Measurements from ENCODE around the gene VEPH1.

The VEPH1 gene

DNA sequence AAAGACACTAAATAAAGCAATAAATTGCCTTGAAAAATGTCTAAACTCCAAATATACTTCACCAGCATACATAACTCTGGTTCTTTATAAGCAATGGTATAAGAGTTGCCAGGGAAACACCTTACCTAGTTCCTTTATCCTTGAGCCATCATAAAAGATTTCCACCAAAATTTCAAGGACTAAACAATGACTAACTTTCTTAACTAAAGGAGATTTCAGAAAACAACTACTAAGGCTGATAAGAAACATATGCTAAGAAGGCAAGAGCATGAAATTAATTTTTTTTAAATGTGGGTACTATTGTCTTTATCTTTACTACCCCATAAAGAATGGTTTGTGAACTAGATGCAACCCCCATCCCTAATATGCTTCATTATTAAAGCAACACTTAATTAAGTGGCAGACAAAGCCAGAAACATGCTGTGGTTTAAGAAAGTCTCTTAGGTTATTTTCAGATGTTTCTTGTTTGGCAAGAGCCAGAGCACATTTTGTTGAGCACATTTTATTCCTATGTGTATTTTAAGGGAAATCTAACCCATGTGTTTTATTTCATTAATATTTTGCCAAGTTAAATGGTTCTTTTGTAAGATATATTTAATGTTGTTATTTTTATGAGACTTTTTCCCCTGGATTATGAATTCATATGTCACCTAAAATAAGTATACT is 17.4 kb upstream of the VEPH1 start:
- no peak overlapping the region for H3K4ac ChIP-seq (ENCODE audit: low read depth, low read length)
- H2BK15ac ChIP-seq (replicated peaks; ENCODE audit: low read depth) = no peak overlapping the region
- no peak overlapping the region for H3K18ac ChIP-seq (ENCODE audit: low read length)
- no peak for DNase-seq
- H3K27me3 ChIP-seq (ENCODE audit: insufficient read depth, low read length, poor library complexity) = no peaks in the 10 kb centered on the region
- H3K4me1 ChIP-seq (ENCODE audit: control insufficient read depth, low read depth, low read length) = no peaks in the 10 kb centered on the region
- H3K56ac ChIP-seq (ENCODE audit: low read length) = no peak overlapping the region
- H3K23ac ChIP-seq (ENCODE audit: low read length) = no peak overlapping the region
- H4K8ac ChIP-seq (ENCODE audit: low read depth, low read length) = no peak overlapping the region
- no peak overlapping the region for H3K4me3 ChIP-seq (ENCODE audit: low read length)
- no peak overlapping the region for H2BK120ac ChIP-seq (ENCODE audit: low read depth, low read length)
- H3K9ac ChIP-seq (ENCODE audit: low read length) = no peak overlapping the region
- H4K5ac ChIP-seq (ENCODE audit: low read length) = no peak overlapping the region
- H3K4me2 ChIP-seq (ENCODE audit: low read length) = no peak overlapping the region
- H3K27ac ChIP-seq (ENCODE audit: low read depth, low read length) = no peak overlapping the region
- no peaks in the 10 kb centered on the region for H3K79me1 ChIP-seq (ENCODE audit: low read length)
- H3K36me3 ChIP-seq (ENCODE audit: control insufficient read depth, insufficient read depth, low read length) = no peaks in the 10 kb centered on the region
- H3K79me2 ChIP-seq (ENCODE audit: control insufficient read depth, insufficient read depth, low read length) = no peaks in the 10 kb centered on the region
- H2BK5ac ChIP-seq (ENCODE audit: low read length) = no peak overlapping the region
- no peak overlapping the region for H2AK5ac ChIP-seq (ENCODE audit: low read length)

DNA sequence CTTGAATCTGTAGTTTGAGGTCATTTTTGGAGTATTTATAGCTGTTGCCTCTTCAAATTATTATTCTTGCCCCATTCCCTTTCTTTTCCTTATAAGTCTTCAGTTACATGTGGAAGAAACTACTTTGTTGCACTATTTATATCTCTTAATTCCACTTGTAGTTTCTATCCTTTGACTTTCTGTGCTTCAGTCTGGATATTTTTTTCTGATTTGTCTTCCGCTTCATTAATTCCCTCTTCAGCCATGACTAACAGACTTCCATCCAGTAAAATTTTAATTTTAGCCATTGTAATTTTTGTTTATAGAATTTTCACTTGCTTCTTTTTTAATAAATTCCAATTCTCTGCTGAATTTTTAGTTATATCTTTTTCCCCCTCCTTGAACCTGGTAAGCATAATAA is 15.7 kb upstream of the VEPH1 start:
- DNase-seq = no peak
- H2BK5ac ChIP-seq (ENCODE audit: low read length) = no peak overlapping the region
- H2BK15ac ChIP-seq (replicated peaks; ENCODE audit: low read depth) = no peak overlapping the region
- no peak overlapping the region for H3K4ac ChIP-seq (ENCODE audit: low read depth, low read length)
- no peak overlapping the region for H3K27ac ChIP-seq (ENCODE audit: low read depth, low read length)
- H3K4me2 ChIP-seq (ENCODE audit: low read length) = no peak overlapping the region
- H3K4me1 ChIP-seq (ENCODE audit: control insufficient read depth, low read depth, low read length) = no peaks in the 10 kb centered on the region
- no peaks in the 10 kb centered on the region for H3K79me1 ChIP-seq (ENCODE audit: low read length)
- H3K56ac ChIP-seq (ENCODE audit: low read length) = no peak overlapping the region
- H3K18ac ChIP-seq (ENCODE audit: low read length) = no peak overlapping the region
- H4K5ac ChIP-seq (ENCODE audit: low read length) = no peak overlapping the region
- H3K27me3 ChIP-seq (ENCODE audit: insufficient read depth, low read length, poor library complexity) = no peaks in the 10 kb centered on the region
- no peaks in the 10 kb centered on the region for H3K79me2 ChIP-seq (ENCODE audit: control insufficient read depth, insufficient read depth, low read length)
- no peaks in the 10 kb centered on the region for H3K36me3 ChIP-seq (ENCODE audit: control insufficient read depth, insufficient read depth, low read length)
- H3K4me3 ChIP-seq (ENCODE audit: low read length) = no peak overlapping the region
- no peak overlapping the region for H3K23ac ChIP-seq (ENCODE audit: low read length)
- no peak overlapping the region for H2BK120ac ChIP-seq (ENCODE audit: low read depth, low read length)
- no CpG with 5 or more reads among the region's 1 CpG for WGBS (ENCODE audit: extremely low coverage, insufficient coverage, low lambda C conversion rate)
- H4K8ac ChIP-seq (ENCODE audit: low read depth, low read length) = no peak overlapping the region
- no peak overlapping the region for H3K9ac ChIP-seq (ENCODE audit: low read length)
- H2AK5ac ChIP-seq (ENCODE audit: low read length) = no peak overlapping the region

DNA sequence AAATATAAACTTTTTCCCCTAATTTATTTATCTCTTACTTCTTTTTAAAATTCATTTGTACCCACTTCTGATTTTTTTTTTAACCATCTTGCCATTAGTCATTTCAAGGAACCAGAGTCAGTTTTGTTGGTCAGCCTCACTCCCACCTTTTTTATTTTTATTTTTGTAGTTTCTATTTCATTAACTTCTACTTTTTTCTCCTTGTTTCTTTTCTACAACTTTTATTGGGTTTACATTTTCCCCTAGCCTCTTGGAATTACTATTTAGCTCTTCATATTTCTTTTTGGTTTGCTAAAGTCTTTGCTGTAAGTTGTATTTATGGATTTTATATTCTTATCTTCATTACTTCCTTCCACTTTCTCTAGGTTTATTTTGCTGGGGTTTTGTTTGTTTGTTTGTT is 13.7 kb upstream of the VEPH1 start:
- no peak overlapping the region for H3K23ac ChIP-seq (ENCODE audit: low read length)
- H4K5ac ChIP-seq (ENCODE audit: low read length) = no peak overlapping the region
- no peak overlapping the region for H3K9ac ChIP-seq (ENCODE audit: low read length)
- no peaks in the 10 kb centered on the region for H3K79me2 ChIP-seq (ENCODE audit: control insufficient read depth, insufficient read depth, low read length)
- no peak overlapping the region for H2BK5ac ChIP-seq (ENCODE audit: low read length)
- H2BK15ac ChIP-seq (replicated peaks; ENCODE audit: low read depth) = no peak overlapping the region
- H3K79me1 ChIP-seq (ENCODE audit: low read length) = no peaks in the 10 kb centered on the region
- H3K56ac ChIP-seq (ENCODE audit: low read length) = no peak overlapping the region
- no peaks in the 10 kb centered on the region for H3K4me1 ChIP-seq (ENCODE audit: control insufficient read depth, low read depth, low read length)
- no peak overlapping the region for H3K4me3 ChIP-seq (ENCODE audit: low read length)
- H3K4me2 ChIP-seq (ENCODE audit: low read length) = no peak overlapping the region
- DNase-seq = no peak
- H3K18ac ChIP-seq (ENCODE audit: low read length) = no peak overlapping the region
- H3K4ac ChIP-seq (ENCODE audit: low read depth, low read length) = no peak overlapping the region
- no peak overlapping the region for H2BK120ac ChIP-seq (ENCODE audit: low read depth, low read length)
- no peaks in the 10 kb centered on the region for H3K36me3 ChIP-seq (ENCODE audit: control insufficient read depth, insufficient read depth, low read length)
- no peak overlapping the region for H2AK5ac ChIP-seq (ENCODE audit: low read length)
- no peaks in the 10 kb centered on the region for H3K27me3 ChIP-seq (ENCODE audit: insufficient read depth, low read length, poor library complexity)
- H4K8ac ChIP-seq (ENCODE audit: low read depth, low read length) = no peak overlapping the region
- H3K27ac ChIP-seq (ENCODE audit: low read depth, low read length) = no peak overlapping the region

- Histone ChIP-seq H2BK5ac (ENCODE audit: low read length) (no peak overlapping the region), H3K4me2 (ENCODE audit: low read length) (no peak overlapping the region), H3K27ac (ENCODE audit: low read depth, low read length) (no peak overlapping the region), H3K79me1 (ENCODE audit: low read length) (no peaks in the 10 kb centered on the region), H3K4me3 (ENCODE audit: low read length) (no peak overlapping the region), H2BK15ac (replicated peaks; ENCODE audit: low read depth) (no peak overlapping the region), H3K27me3 (ENCODE audit: insufficient read depth, low read length, poor library complexity) (no peaks in the 10 kb centered on the region), H2BK120ac (ENCODE audit: low read depth, low read length) (no peak overlapping the region), H3K56ac (ENCODE audit: low read length) (no peak overlapping the region), H4K5ac (ENCODE audit: low read length) (no peak overlapping the region), H2AK5ac (ENCODE audit: low read length) (no peak overlapping the region), H3K9ac (ENCODE audit: low read length) (no peak overlapping the region), H3K18ac (ENCODE audit: low read length) (no peak overlapping the region), H3K36me3 (ENCODE audit: control insufficient read depth, insufficient read depth, low read length) (no peaks in the 10 kb centered on the region), H3K4me1 (ENCODE audit: control insufficient read depth, low read depth, low read length) (no peaks in the 10 kb centered on the region), H3K4ac (ENCODE audit: low read depth, low read length) (no peak overlapping the region), H3K23ac (ENCODE audit: low read length) (no peak overlapping the region), H4K8ac (ENCODE audit: low read depth, low read length) (no peak overlapping the region), H3K79me2 (ENCODE audit: control insufficient read depth, insufficient read depth, low read length) (no peaks in the 10 kb centered on the region)
- whole genome bisulfite sequencing (ENCODE audit: extremely low coverage, insufficient coverage, low lambda C conversion rate) = no CpG with 5 or more reads among the region's 5 CpGs
- DNase-seq = no peak
These were observed 12.2 kb upstream of the VEPH1 start for GRCh38 chr3:157515398-157515797.

- Histone ChIP-seq H2BK120ac (ENCODE audit: low read depth, low read length) (no peak overlapping the region), H4K5ac (ENCODE audit: low read length) (no peak overlapping the region), H3K56ac (ENCODE audit: low read length) (no peak overlapping the region), H2AK5ac (ENCODE audit: low read length) (no peak overlapping the region), H3K4ac (ENCODE audit: low read depth, low read length) (no peak overlapping the region), H3K23ac (ENCODE audit: low read length) (no peak overlapping the region), H3K4me1 (ENCODE audit: control insufficient read depth, low read depth, low read length) (no peaks in the 10 kb centered on the region), H3K36me3 (ENCODE audit: control insufficient read depth, insufficient read depth, low read length) (no peaks in the 10 kb centered on the region), H3K27me3 (ENCODE audit: insufficient read depth, low read length, poor library complexity) (no peaks in the 10 kb centered on the region), H3K27ac (ENCODE audit: low read depth, low read length) (no peak overlapping the region), H3K79me1 (ENCODE audit: low read length) (no peaks in the 10 kb centered on the region), H3K4me3 (ENCODE audit: low read length) (no peak overlapping the region), H3K4me2 (ENCODE audit: low read length) (no peak overlapping the region), H4K8ac (ENCODE audit: low read depth, low read length) (no peak overlapping the region), H3K9ac (ENCODE audit: low read length) (no peak overlapping the region), H3K18ac (ENCODE audit: low read length) (no peak overlapping the region), H3K79me2 (ENCODE audit: control insufficient read depth, insufficient read depth, low read length) (no peaks in the 10 kb centered on the region), H2BK5ac (ENCODE audit: low read length) (no peak overlapping the region), H2BK15ac (replicated peaks; ENCODE audit: low read depth) (no peak overlapping the region)
- 100% methylated on average over 2 of the region's 4 CpGs for WGBS (ENCODE audit: extremely low coverage, insufficient coverage, low lambda C conversion rate)
- DNase-seq = no peak
These were observed 11.2 kb upstream of the VEPH1 start for GRCh38 chr3:157514371-157514895.

- H3K27me3 ChIP-seq (ENCODE audit: insufficient read depth, low read length, poor library complexity) = no peaks in the 10 kb centered on the region
- no peak overlapping the region for H3K4me2 ChIP-seq (ENCODE audit: low read length)
- H3K23ac ChIP-seq (ENCODE audit: low read length) = no peak overlapping the region
- DNase-seq = no peak
- no peak overlapping the region for H4K8ac ChIP-seq (ENCODE audit: low read depth, low read length)
- H2BK5ac ChIP-seq (ENCODE audit: low read length) = no peak overlapping the region
- H2BK15ac ChIP-seq (replicated peaks; ENCODE audit: low read depth) = no peak overlapping the region
- no peak overlapping the region for H3K4ac ChIP-seq (ENCODE audit: low read depth, low read length)
- H2BK120ac ChIP-seq (ENCODE audit: low read depth, low read length) = no peak overlapping the region
- no peaks in the 10 kb centered on the region for H3K79me1 ChIP-seq (ENCODE audit: low read length)
- no peak overlapping the region for H4K5ac ChIP-seq (ENCODE audit: low read length)
- H3K56ac ChIP-seq (ENCODE audit: low read length) = no peak overlapping the region
- H2AK5ac ChIP-seq (ENCODE audit: low read length) = no peak overlapping the region
- H3K36me3 ChIP-seq (ENCODE audit: control insufficient read depth, insufficient read depth, low read length) = no peaks in the 10 kb centered on the region
- no CpG with 5 or more reads among the region's 1 CpG for WGBS (ENCODE audit: extremely low coverage, insufficient coverage, low lambda C conversion rate)
- H3K27ac ChIP-seq (ENCODE audit: low read depth, low read length) = no peak overlapping the region
- H3K9ac ChIP-seq (ENCODE audit: low read length) = no peak overlapping the region
- no peaks in the 10 kb centered on the region for H3K4me1 ChIP-seq (ENCODE audit: control insufficient read depth, low read depth, low read length)
- no peak overlapping the region for H3K18ac ChIP-seq (ENCODE audit: low read length)
- no peaks in the 10 kb centered on the region for H3K79me2 ChIP-seq (ENCODE audit: control insufficient read depth, insufficient read depth, low read length)
- H3K4me3 ChIP-seq (ENCODE audit: low read length) = no peak overlapping the region
These were observed 10.4 kb upstream of the VEPH1 start for GRCh38 chr3:157513585-157513984.

Data from mesendoderm (in vitro differentiated cells).